ENCODE measurements around the gene DEGS2.

DEGS2 gene

DNA sequence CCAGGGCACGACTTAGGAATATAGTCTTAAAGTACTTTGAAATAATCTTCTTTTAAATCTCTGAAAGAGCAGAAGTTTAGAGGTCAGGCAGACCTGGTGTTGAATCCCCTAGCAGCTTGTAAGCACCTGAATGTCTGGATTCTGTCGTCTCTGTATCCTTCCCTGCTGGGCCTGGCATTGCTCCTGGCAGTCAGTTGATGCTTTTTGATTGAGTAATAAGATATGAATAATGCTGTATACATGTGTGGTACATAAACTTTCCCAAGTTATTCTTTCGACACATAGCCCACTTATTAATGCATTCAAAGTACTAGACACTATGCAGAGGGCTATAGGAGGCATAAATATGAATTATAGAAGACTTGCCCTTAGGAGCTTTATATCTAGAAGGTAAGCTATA is 62.8 kb downstream of the DEGS2 start:
- DNase-seq (ENCODE audit: low spot score) = no peak

More for the DNA sequence above, 62.8 kb downstream of the DEGS2 start:
- no peak for FAIRE-seq

Data from urothelium cell line (cell line).